ENCODE results near the gene SPNS2. TPM values are rescaled to one million over a fixed set of nuclear protein-coding genes. Genes with fewer than 3 reads are reported as not detected.

The SPNS2 gene
- total and polyA plus RNA-seq, 2 donors (not counting 1 experiment from before 2014, with no cell fraction given): 0.48 TPM; not detected in 1

DNA sequence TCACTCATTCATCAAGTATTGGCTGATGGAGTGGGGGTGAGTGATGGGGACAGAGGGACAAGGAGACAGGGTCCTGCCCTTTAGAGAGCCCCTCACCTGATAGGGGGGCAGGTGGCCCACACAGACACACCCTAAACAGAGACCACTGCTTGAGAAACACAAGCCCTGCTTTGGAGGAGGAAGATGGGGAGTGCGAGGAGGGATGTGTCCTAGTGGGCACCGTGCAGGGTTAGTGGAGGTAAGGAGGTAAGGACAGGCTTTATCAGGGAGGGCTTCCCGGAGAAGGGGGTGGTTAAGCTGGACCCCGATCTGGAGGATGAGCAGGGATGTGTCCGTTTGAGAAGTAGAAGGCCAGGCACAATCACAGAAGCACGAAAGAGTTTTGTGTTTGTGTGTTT lies 77.5 kb downstream of the SPNS2 start:
- no peak overlapping the region for H2AFZ ChIP-seq (ENCODE audit: insufficient read depth, low read depth, low read length, poor library complexity, severe bottlenecking)
- no peaks in the 10 kb centered on the region for H3K36me3 ChIP-seq (replicated peaks in 1 of 2; ENCODE audit: control extremely low read depth in 1 of 2, control insufficient read depth in 1 of 2, extremely low read depth in 1 of 2, insufficient read depth in 2 of 2, low read length in 1 of 2)
- intact Hi-C loops (cut with micrococcal nuclease): no loop called here
- Mint-ChIP-seq H3K4me1 (peaks cover 6% of the 10 kb centered on the region), H3K27me3 (peaks cover 8% of the 10 kb centered on the region), H3K9me3 (ENCODE audit: insufficient read depth) (no peaks in the 10 kb centered on the region), H3K4me3 (no peak overlapping the region), H3K27ac (no peak overlapping the region)
- H3K9me3 ChIP-seq (ENCODE audit: control extremely low read depth in 1 of 3, control insufficient read depth in 2 of 3, insufficient read depth in 1 of 3, low read length in 2 of 3): no peaks in the 10 kb centered on the region
- DNase-seq (no peak), ATAC-seq (ENCODE audit: low read depth) (no peak)
- POLR2A ChIA-PET: no interaction called here
- H3K27ac ChIP-seq (ENCODE audit: low read length in 2 of 2): no peak overlapping the region
- H3K4me3 ChIP-seq (ENCODE audit: control extremely low read depth in 1 of 5, extremely low read depth in 1 of 5, insufficient read depth in 1 of 5, low read depth in 2 of 5, low read length in 4 of 5): no peak overlapping the region
- CTCF ChIA-PET: interaction anchor here (1.9 kb wide), 1 partner anchor 11 kb away, joined by 4 read pairs; no protein-coding TSS in a partner anchor
- no peaks in the 10 kb centered on the region for H4K20me1 ChIP-seq (ENCODE audit: control insufficient read depth, insufficient read depth, low read length, poor library complexity, severe bottlenecking)
- H3K9ac ChIP-seq (ENCODE audit: low read length): no peak overlapping the region
- no peaks in the 10 kb centered on the region for H3K79me2 ChIP-seq (ENCODE audit: control insufficient read depth, insufficient read depth, low read length)
- no peak overlapping the region for H3K4me2 ChIP-seq (replicated peaks; ENCODE audit: low read depth, low read length, poor library complexity, severe bottlenecking)
- no peak for TF ChIP-seq EZH2 (IDR thresholded peaks at IDR 0.05; ENCODE audit: borderline replicate concordance, insufficient read depth, low read depth, low read length, poor library complexity, severe bottlenecking)
- no peak for TF ChIP-seq CTCF (IDR thresholded peaks at IDR 0.05)
- H3K27me3 ChIP-seq (replicated peaks in 1 of 4; ENCODE audit: control extremely low read depth in 1 of 4, control insufficient read depth in 3 of 4, insufficient read depth in 4 of 4, low read length in 3 of 4): peaks cover 0 to 7% (median 0%) of the 10 kb centered on the region in 4 experiments
- H3K4me1 ChIP-seq (ENCODE audit: control insufficient read depth in 2 of 2, insufficient read depth in 2 of 2, low read length in 2 of 2): no peaks in the 10 kb centered on the region
- WGBS (ENCODE audit: insufficient coverage): 93% methylated on average over 6 of the region's 6 CpGs

DNA sequence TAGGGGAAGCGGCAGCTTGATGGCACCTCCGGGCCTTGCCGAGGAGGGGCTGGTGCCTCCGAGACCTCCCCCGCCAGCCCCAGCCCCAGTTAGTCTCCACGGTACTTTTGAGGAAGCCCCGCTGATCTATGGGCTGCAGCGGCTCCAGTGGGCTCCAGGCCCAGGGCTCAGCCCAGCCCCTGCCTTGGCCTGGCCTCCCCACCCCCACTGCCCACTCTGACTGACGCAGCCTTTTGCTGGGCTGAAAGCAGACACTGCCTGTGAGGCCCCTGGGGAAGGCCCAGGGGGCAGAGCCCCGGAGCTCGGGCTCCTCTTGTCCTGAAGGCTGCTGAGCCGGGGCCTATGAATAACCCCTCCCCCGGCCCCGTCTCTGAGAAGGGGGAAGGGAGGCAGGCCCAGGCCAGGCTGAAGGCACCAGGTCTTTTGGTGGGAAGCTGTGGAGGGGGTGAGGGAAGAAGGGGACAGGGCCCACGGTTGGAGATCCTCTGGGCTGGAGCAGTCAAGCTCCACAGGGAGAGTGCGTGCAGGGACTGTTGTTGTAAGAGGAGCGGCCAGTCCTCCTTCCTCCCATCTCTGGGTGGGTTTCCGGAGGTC lies 78.1 kb downstream of the SPNS2 start:
- ChIA-PET CTCF (interaction anchor here (1.2 to 2.2 kb wide), 2 partner anchors 10 to 12 kb away, joined by 6 to 10 read pairs; no protein-coding TSS in a partner anchor), POLR2A (no interaction called here)
- Mint-ChIP-seq H3K4me3 (no peak overlapping the region), H3K9me3 (ENCODE audit: insufficient read depth) (no peaks in the 10 kb centered on the region), H3K27me3 (peaks cover 13% of the 10 kb centered on the region), H3K27ac (no peak overlapping the region), H3K4me1 (peaks cover 6% of the 10 kb centered on the region)
- H3K9ac ChIP-seq (ENCODE audit: low read length): no peak overlapping the region
- H3K4me3 ChIP-seq (ENCODE audit: control extremely low read depth in 1 of 5, extremely low read depth in 1 of 5, insufficient read depth in 1 of 5, low read depth in 2 of 5, low read length in 4 of 5): no peak overlapping the region
- no peak overlapping the region for H3K4me2 ChIP-seq (replicated peaks; ENCODE audit: low read depth, low read length, poor library complexity, severe bottlenecking)
- H4K20me1 ChIP-seq (ENCODE audit: control insufficient read depth, insufficient read depth, low read length, poor library complexity, severe bottlenecking): no peaks in the 10 kb centered on the region
- no peak for ATAC-seq (ENCODE audit: low read depth)
- intact Hi-C loops (cut with micrococcal nuclease): no loop called here
- peaks cover 0 to 4% (median 0%) of the 10 kb centered on the region in 3 donors for H3K9me3 ChIP-seq (ENCODE audit: control extremely low read depth in 1 of 3, control insufficient read depth in 2 of 3, insufficient read depth in 1 of 3, low read length in 2 of 3)
- 57% methylated on average over 17 of the region's 18 CpGs for WGBS (ENCODE audit: insufficient coverage)
- no peak overlapping the region for H2AFZ ChIP-seq (ENCODE audit: insufficient read depth, low read depth, low read length, poor library complexity, severe bottlenecking)
- H3K4me1 ChIP-seq (ENCODE audit: control insufficient read depth in 2 of 2, insufficient read depth in 2 of 2, low read length in 2 of 2): no peaks in the 10 kb centered on the region
- H3K36me3 ChIP-seq (replicated peaks in 1 of 2; ENCODE audit: control extremely low read depth in 1 of 2, control insufficient read depth in 1 of 2, extremely low read depth in 1 of 2, insufficient read depth in 2 of 2, low read length in 1 of 2): no peaks in the 10 kb centered on the region
- no peak overlapping the region for H3K27ac ChIP-seq (ENCODE audit: low read length in 2 of 2)
- H3K79me2 ChIP-seq (ENCODE audit: control insufficient read depth, insufficient read depth, low read length): no peaks in the 10 kb centered on the region
- DNase-seq: no peak
- no peak for TF ChIP-seq EZH2 (IDR thresholded peaks at IDR 0.05; ENCODE audit: borderline replicate concordance, insufficient read depth, low read depth, low read length, poor library complexity, severe bottlenecking)
- TF ChIP-seq CTCF (IDR thresholded peaks at IDR 0.05): no peak
- peaks cover 0 to 11% (median 1%) of the 10 kb centered on the region in 4 experiments for H3K27me3 ChIP-seq (replicated peaks in 1 of 4; ENCODE audit: control extremely low read depth in 1 of 4, control insufficient read depth in 3 of 4, insufficient read depth in 4 of 4, low read length in 3 of 4)

Data from B cell (primary cell).